IMR-90 (cell line): Measurements from ENCODE around the gene RAPGEF1. TPM values are rescaled to one million over a fixed set of nuclear protein-coding genes. Genes with fewer than 3 reads are reported as not detected.

Source experiments
- ATAC-seq: fragments of 200-7000 bp; cut with Tn5 transposase; 2 replicates; pipeline ENCODE4 v1.9.1; 2020; ENCODE audit warnings: low read depth, mild to moderate bottlenecking, moderate library complexity
- BruUV-seq: library from RNA; stranded (reverse); fragments of 400-500 nt; replicated peaks from 2 replicates; lab custom pipeline; 2021; lab: Mats Ljungman, UMichigan
- CTCF ChIA-PET: fragments of 300-600 bp; formaldehyde crosslinking; extraction: SDS; loops from one replicate; lab custom pipeline; 2021; ENCODE audit warnings: antibody characterized with exemption; lab: Yijun Ruan, JAX
- POLR2A ChIA-PET: fragments of 300-600 bp; sonication (Branson Sonifier 250); formaldehyde crosslinking; loops from one replicate; lab custom pipeline; 2022; ENCODE audit warnings: antibody characterized with exemption; ENCODE audit not compliant: unreplicated experiment; lab: Charles Lee
- DNase-seq: peaks from one replicate; pipeline ENCODE4 v3.0.0; 2013
- H2AFZ ChIP-seq: replicated peaks from 2 replicates; pipeline ENCODE3; 2013; ENCODE audit warnings: low read length, mild to moderate bottlenecking; ENCODE audit not compliant: poor library complexity
- H2AK5ac ChIP-seq: 2 replicates; pipeline ENCODE4 v1.6.1; 2013; ENCODE audit warnings: low read depth, low read length, inconsistent platforms
- H2AK9ac ChIP-seq: replicated peaks from 2 replicates; pipeline ENCODE3; 2013; ENCODE audit warnings: mild to moderate bottlenecking, low read depth, low read length, moderate library complexity; ENCODE audit not compliant: poor library complexity
- H2BK120ac ChIP-seq: 2 replicates; pipeline ENCODE4 v1.6.1; 2013; ENCODE audit warnings: low read depth, low read length, inconsistent platforms
- H2BK15ac ChIP-seq: 3 replicates; pipeline ENCODE4 v1.6.1; 2013; ENCODE audit warnings: low read depth, low read length, inconsistent platforms
- H2BK20ac ChIP-seq: 2 replicates; pipeline ENCODE4 v1.6.1; 2013; ENCODE audit warnings: low read depth, mild to moderate bottlenecking, inconsistent platforms, low read length, moderate library complexity
- H2BK5ac ChIP-seq: 2 replicates; pipeline ENCODE4 v1.6.1; 2013; ENCODE audit warnings: mild to moderate bottlenecking, low read depth, low read length, inconsistent platforms; ENCODE audit not compliant: poor library complexity, severe bottlenecking
- H3K14ac ChIP-seq: replicated peaks from 2 replicates; pipeline ENCODE4 v1.6.1; 2013; ENCODE audit warnings: low read depth, low read length, inconsistent platforms
- H3K18ac ChIP-seq: 2 replicates; pipeline ENCODE4 v1.6.1; 2013; ENCODE audit warnings: low read depth, low read length, control low read depth
- H3K23ac ChIP-seq: 2 replicates; pipeline ENCODE4 v1.6.1; 2013; ENCODE audit warnings: low read depth, low read length, inconsistent platforms
- H3K27ac ChIP-seq: 2 replicates; pipeline ENCODE4 v1.5.1; 2013; ENCODE audit warnings: mild to moderate bottlenecking, control low read depth, low read length; ENCODE audit not compliant: insufficient read depth
- H3K27me3 ChIP-seq: 2 replicates; pipeline ENCODE4 v1.6.1; 2013; ENCODE audit warnings: low read length; ENCODE audit not compliant: control insufficient read depth, insufficient read depth
- H3K36me3 ChIP-seq: 2 replicates; pipeline ENCODE4 v1.6.1; 2013; ENCODE audit warnings: low read length, mixed read lengths; ENCODE audit not compliant: control insufficient read depth, insufficient read depth
- H3K4ac ChIP-seq: 2 replicates; pipeline ENCODE4 v1.6.1; 2013; ENCODE audit warnings: low read depth, low read length, inconsistent platforms
- H3K4me1 ChIP-seq: 2 replicates; pipeline ENCODE4 v1.6.1; 2013; ENCODE audit warnings: low read length, mixed read lengths; ENCODE audit not compliant: control insufficient read depth, insufficient read depth
- H3K4me2 ChIP-seq: 2 replicates; pipeline ENCODE4 v1.6.1; 2013; ENCODE audit warnings: low read depth, mild to moderate bottlenecking, control low read depth, low read length, moderate library complexity
- H3K4me3 ChIP-seq: 2 replicates; pipeline ENCODE4 v1.5.1; 2013; ENCODE audit warnings: low read depth, mild to moderate bottlenecking, control low read depth, low read length, moderate library complexity; ENCODE audit not compliant: insufficient read depth
- H3K56ac ChIP-seq: 2 replicates; pipeline ENCODE4 v1.6.1; 2013; ENCODE audit warnings: low read length, inconsistent platforms; ENCODE audit not compliant: insufficient read depth; ENCODE audit errors: extremely low read depth
- H3K79me1 ChIP-seq, 2 experiments: 2 replicates each; pipeline ENCODE4 v1.6.1; 2013; ENCODE audit warnings: low read length in 2 of 2, inconsistent platforms in 1 of 2, low read depth in 1 of 2
- H3K9ac ChIP-seq: 2 replicates; pipeline ENCODE4 v1.6.1; 2013; ENCODE audit warnings: low read depth, low read length, control low read depth
- H3K9me1 ChIP-seq: 2 replicates; pipeline ENCODE4 v1.6.1; 2013; ENCODE audit warnings: low read length, inconsistent platforms; ENCODE audit not compliant: insufficient read depth
- H3K9me3 ChIP-seq: 2 replicates; pipeline ENCODE4 v1.6.1; 2013; ENCODE audit warnings: low read length; ENCODE audit not compliant: control insufficient read depth, insufficient read depth
- H4K20me1 ChIP-seq: 2 replicates; pipeline ENCODE4 v1.6.1; 2013; ENCODE audit warnings: low read length, inconsistent platforms; ENCODE audit not compliant: insufficient read depth
- H4K5ac ChIP-seq: 2 replicates; pipeline ENCODE4 v1.6.1; 2013; ENCODE audit warnings: mild to moderate bottlenecking, low read depth, low read length, control low read depth
- H4K8ac ChIP-seq, 2 experiments: 2 replicates each; pipeline ENCODE4 v1.6.1; 2013; ENCODE audit warnings: low read depth in 2 of 2, low read length in 2 of 2, control low read depth in 1 of 2, inconsistent platforms in 1 of 2
- H4K91ac ChIP-seq: 2 replicates; pipeline ENCODE4 v1.6.1; 2013; ENCODE audit warnings: low read depth, low read length, inconsistent platforms; ENCODE audit not compliant: insufficient read depth
- BHLHE40 ChIP-seq: fragments of 150-350 bp; IDR thresholded peaks from 2 replicates; pipeline ENCODE4 v1.6.1; 2016; ENCODE audit warnings: mild to moderate bottlenecking, low read depth, low read length
- CEBPB ChIP-seq: IDR thresholded peaks from 2 replicates; pipeline ENCODE4 v1.6.1; 2012; ENCODE audit warnings: low read depth, low read length, improper control_type of control experiment
- CHD1 ChIP-seq: IDR thresholded peaks from 2 replicates; pipeline ENCODE4 v1.6.1; 2012; ENCODE audit warnings: low read depth, low read length, improper control_type of control experiment
- CTCF ChIP-seq: conservative IDR thresholded peaks from 2 replicates; pipeline ENCODE4 v1.5.1; 2012; ENCODE audit warnings: mild to moderate bottlenecking, low read depth, low read length, improper control_type of control experiment
- FOS ChIP-seq: fragments of 150-350 bp; IDR thresholded peaks from 2 replicates; pipeline ENCODE4 v1.6.1; 2016; ENCODE audit warnings: low read depth, low read length
- MAFK ChIP-seq: IDR thresholded peaks from 2 replicates; pipeline ENCODE4 v1.6.1; 2012; ENCODE audit warnings: low read depth, low read length, improper control_type of control experiment
- MAZ ChIP-seq: IDR thresholded peaks from 2 replicates; pipeline ENCODE4 v1.6.1; 2012; ENCODE audit warnings: low read depth, mild to moderate bottlenecking, low read length, improper control_type of control experiment, moderate library complexity, borderline replicate concordance
- MXI1 ChIP-seq: IDR thresholded peaks from 2 replicates; pipeline ENCODE4 v1.6.1; 2012; ENCODE audit warnings: low read depth, mild to moderate bottlenecking, low read length, moderate library complexity, borderline replicate concordance
- NFE2L2 ChIP-seq: fragments of 150-350 bp; IDR thresholded peaks from 2 replicates; pipeline ENCODE4 v1.6.1; 2016; ENCODE audit warnings: low read depth, mild to moderate bottlenecking, low read length
- POLR2A ChIP-seq: IDR thresholded peaks from 2 replicates; pipeline ENCODE4 v1.6.1; 2012; ENCODE audit warnings: mild to moderate bottlenecking, low read depth, low read length
- RAD21 ChIP-seq: IDR thresholded peaks from 2 replicates; pipeline ENCODE4 v1.6.1; 2012; ENCODE audit warnings: low read length, improper control_type of control experiment
- RCOR1 ChIP-seq: IDR thresholded peaks from 2 replicates; pipeline ENCODE4 v1.6.1; 2012; ENCODE audit warnings: mild to moderate bottlenecking, low read length, improper control_type of control experiment; ENCODE audit not compliant: insufficient replicate concordance
- RFX5 ChIP-seq: IDR thresholded peaks from 2 replicates; pipeline ENCODE4 v1.8.0; 2012; ENCODE audit warnings: low read depth, mild to moderate bottlenecking, low read length, moderate library complexity
- SMC3 ChIP-seq: fragments of 150-350 bp; IDR thresholded peaks from 2 replicates; pipeline ENCODE4 v1.6.1; 2016; ENCODE audit warnings: low read depth, mild to moderate bottlenecking, antibody characterized with exemption, low read length, moderate library complexity
- WGBS, 2 experiments: methylation state at CpG; one replicate each; pipeline versions ENCODE4 v1.1.5 to v1.1.7; 2013; ENCODE audit warnings: missing lambda C conversion rate in 2 of 2; ENCODE audit not compliant: insufficient read length in 1 of 2; ENCODE audit errors: extremely low coverage in 2 of 2; 5-methylcytosine and 5-hydroxymethylcytosine counted together
- dilution Hi-C: fragments of 300-500 bp; cut with HindIII; formaldehyde crosslinking; loops from one replicate; pipeline ENCODE4 v1.14.3; 2018; ENCODE audit warnings: low sequenced_read_pairs; ENCODE audit not compliant: unreplicated experiment
- in situ Hi-C: fragments of 300-500 bp; cut with MboI; formaldehyde crosslinking; loops from 3 replicates; pipeline ENCODE4 v1.14.3; 2019; ENCODE audit warnings: low sequenced_read_pairs, inconsistent platforms, mixed read lengths
- intact Hi-C: fragments of 100-400 bp; cut with micrococcal nuclease; formaldehyde crosslinking; loops from 2 replicates; pipeline ENCODE4 v1.10.0; 2022
- polyA plus RNA-seq, 3 experiments: library from polyadenylated mRNA; depleted of rRNA; stranded (reverse); fragments of >200 nt; gene quantifications; 2 replicates each; pipeline ENCODE4 v1.2.3, GENCODE V29; 2012; ENCODE audit warnings: low replicate concordance in 1 of 3
- total RNA-seq: library from RNA; depleted of rRNA; stranded (reverse); fragments of >200 nt; gene quantifications from 2 replicates; pipeline ENCODE4 v1.2.3, GENCODE V29; 2012
- TF ChIP-seq, protein P1 (sequence below): fragments of 150-350 bp; IDR thresholded peaks from 2 replicates; pipeline ENCODE4 v1.6.1; 2016; ENCODE audit warnings: low read depth, mild to moderate bottlenecking, low read length, moderate library complexity, borderline replicate concordance
- TF ChIP-seq, protein P2 (sequence below): fragments of 150-350 bp; IDR thresholded peaks from 2 replicates; pipeline ENCODE4 v1.6.1; 2017; ENCODE audit warnings: mild to moderate bottlenecking, antibody characterized with exemption, low read length, low read depth

The RAPGEF1 gene
- total and polyA plus RNA-seq, 2 of the 4 experiments (the other 2 are of a cell fraction), result 13.1 to 22.3 TPM

- Histone ChIP-seq H3K27ac (no peak overlapping the region), H2BK20ac (no peak overlapping the region), H4K91ac (no peak overlapping the region), H3K4me3 (no peak overlapping the region), H2AK5ac (no peak overlapping the region), H3K27me3 (peaks cover 25% of the 10 kb centered on the region), H3K79me1 (no peaks in the 10 kb centered on the region), H3K56ac (no peak overlapping the region), H4K5ac (no peak overlapping the region), H3K4me2 (no peak overlapping the region), H3K9ac (no peak overlapping the region), H3K4me1 (no peaks in the 10 kb centered on the region), H3K14ac (no peak overlapping the region), H2BK120ac (no peak overlapping the region), H2AK9ac (no peak overlapping the region), H4K20me1 (peaks cover 5% of the 10 kb centered on the region; the same call in 1 of the 2 replicates), H3K18ac (no peak overlapping the region), H3K4ac (no peak overlapping the region), H3K9me3 (peaks cover 4% of the 10 kb centered on the region), H4K8ac (no peak overlapping the region), H2BK5ac (no peak overlapping the region), H3K9me1 (no peaks in the 10 kb centered on the region; the same call in 1 of the 2 replicates), H3K23ac (no peak overlapping the region), H2BK15ac (no peak overlapping the region), H2AFZ (no peak overlapping the region), H3K36me3 (no peaks in the 10 kb centered on the region)
- DNase-seq, result no peak
- intact Hi-C loops (loop anchor here (10.0 kb wide), 1 partner anchor 339 kb away; no protein-coding TSS in a partner anchor), dilution Hi-C loops (no loop called here), in situ Hi-C loops (no loop called here)
- CTCF ChIA-PET, result no interaction called here
- WGBS, 2 experiments, result 20% methylated on average over 2 of the region's 3 CpGs; no CpG with 5 or more reads in 1 of the 2 experiments
- TF ChIP-seq RAD21 (no peak), CHD1 (no peak), CTCF (no peak), FOS (no peak), SMC3 (no peak), BHLHE40 (no peak), CEBPB (no peak), MXI1 (no peak), RCOR1 (no peak), MAZ (no peak), POLR2A (no peak), NFE2L2 (no peak), MAFK (no peak), RFX5 (no peak)
- TF ChIP-seq, protein P1, sequence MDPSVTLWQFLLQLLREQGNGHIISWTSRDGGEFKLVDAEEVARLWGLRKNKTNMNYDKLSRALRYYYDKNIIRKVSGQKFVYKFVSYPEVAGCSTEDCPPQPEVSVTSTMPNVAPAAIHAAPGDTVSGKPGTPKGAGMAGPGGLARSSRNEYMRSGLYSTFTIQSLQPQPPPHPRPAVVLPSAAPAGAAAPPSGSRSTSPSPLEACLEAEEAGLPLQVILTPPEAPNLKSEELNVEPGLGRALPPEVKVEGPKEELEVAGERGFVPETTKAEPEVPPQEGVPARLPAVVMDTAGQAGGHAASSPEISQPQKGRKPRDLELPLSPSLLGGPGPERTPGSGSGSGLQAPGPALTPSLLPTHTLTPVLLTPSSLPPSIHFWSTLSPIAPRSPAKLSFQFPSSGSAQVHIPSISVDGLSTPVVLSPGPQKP, result no peak
- TF ChIP-seq, protein P2, sequence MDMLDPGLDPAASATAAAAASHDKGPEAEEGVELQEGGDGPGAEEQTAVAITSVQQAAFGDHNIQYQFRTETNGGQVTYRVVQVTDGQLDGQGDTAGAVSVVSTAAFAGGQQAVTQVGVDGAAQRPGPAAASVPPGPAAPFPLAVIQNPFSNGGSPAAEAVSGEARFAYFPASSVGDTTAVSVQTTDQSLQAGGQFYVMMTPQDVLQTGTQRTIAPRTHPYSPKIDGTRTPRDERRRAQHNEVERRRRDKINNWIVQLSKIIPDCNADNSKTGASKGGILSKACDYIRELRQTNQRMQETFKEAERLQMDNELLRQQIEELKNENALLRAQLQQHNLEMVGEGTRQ, result no peak
- no TSS peak for BruUV-seq
- no peak for ATAC-seq
- POLR2A ChIA-PET, result no interaction called here
Measured at GRCh38 chr9:131776036-131776435, 36.2 kb upstream of the RAPGEF1 start.
